Choroid plexus epithelial cell (primary cell): ENCODE measurements around the gene TEX12.
A peak's percentile ranks its signal among the peaks of the same experiment; 100 is the strongest.

Source experiments
- DNase-seq: peaks from one replicate; pipeline ENCODE4 v3.0.0-alpha.2; 2010; ENCODE audit warnings: low read depth
- H3K4me3 ChIP-seq: 2 replicates; pipeline ENCODE4 v1.5.1; 2011; ENCODE audit warnings: low read depth, mild to moderate bottlenecking, control low read depth, low read length, moderate library complexity
- CTCF ChIP-seq: conservative IDR thresholded peaks from 2 replicates; pipeline ENCODE4 v1.5.1; 2011; ENCODE audit warnings: low read depth, mild to moderate bottlenecking, control low read depth, inconsistent platforms, low read length, moderate library complexity

The TEX12 gene

GRCh38 chr11:112165049-112165448, 2.1 kb upstream of the TEX12 start:
- TF ChIP-seq CTCF, result no peak
- H3K4me3 ChIP-seq, result no peak overlapping the region
- DNase-seq, result no peak

GRCh38 chr11:112166562-112166961, 610 bp upstream of the TEX12 start:
- H3K4me3 ChIP-seq, result no peak overlapping the region
- no peak for TF ChIP-seq CTCF
- DNase-seq, result peak; percentile 80

- H3K4me3 ChIP-seq, result no peak overlapping the region
- TF ChIP-seq CTCF, result no peak
- no peak for DNase-seq
Measured at GRCh38 chr11:112172362-112172994, 5.3 kb downstream of the TEX12 start.

GRCh38 chr11:112173152-112173551, 6.0 kb downstream of the TEX12 start:
- TF ChIP-seq CTCF, result no peak
- H3K4me3 ChIP-seq, result no peak overlapping the region
- DNase-seq, result no peak

GRCh38 chr11:112174789-112175598, 7.8 kb downstream of the TEX12 start, which contains the start of gene BCO2:
Gene BCO2 (plus strand): TSS chr11:112175512. CDS start chr11:112175602, 90 bp downstream.
- TF ChIP-seq CTCF, result peak; percentile 86
- peak; percentile 87 for DNase-seq
- H3K4me3 ChIP-seq, result peak within 1 kb of the TSS; percentile 43

- H3K4me3 ChIP-seq, result peak overlapping the region; percentile 43
- no peak for TF ChIP-seq CTCF
- no peak for DNase-seq
Measured at GRCh38 chr11:112175599-112175952, 8.4 kb downstream of the TEX12 start.
